ENCODE data around the gene ZNF25. TPM values are rescaled to one million over a fixed set of nuclear protein-coding genes. Genes with fewer than 3 reads are reported as not detected.
A peak's percentile ranks its signal among the peaks of the same experiment; 100 is the strongest.

Gene ZNF25
- total and polyA plus RNA-seq, 9 of the 15 experiments (the other 6 are each of a cell fraction or from before 2014, with no cell fraction given) = 0.62 to 2.3 (median 1.6) TPM

GRCh38 chr10:38007551-38007950 is 31.1 kb upstream of the ZNF25 start:
- H3K27me3 ChIP-seq (ENCODE audit: control insufficient read depth in 2 of 2, insufficient read depth in 2 of 2, low read length in 2 of 2) = no peaks in the 10 kb centered on the region
- ATAC-seq (no peak), DNase-seq (ENCODE audit: extremely low read depth in 1 of 4, low spot score in 3 of 4) (no peak), FAIRE-seq (no peak)
- no peak overlapping the region for H3K4me3 ChIP-seq
- peaks cover 10 to 16% of the 10 kb centered on the region in 2 experiments; a peak in 4 of 5 replicates for H3K4me1 ChIP-seq (replicated peaks in 1 of 2; ENCODE audit: control insufficient read depth in 2 of 2, insufficient read depth in 2 of 2, low read length in 2 of 2)
- no peak overlapping the region for H3K9ac ChIP-seq (ENCODE audit: insufficient read depth in 1 of 2, low read depth in 2 of 2, low read length in 2 of 2)
- CTCF ChIA-PET (ENCODE audit: low intra/inter-chr PET ratio) = no interaction called here
- peak overlapping the region; percentile 58; the same call in 1 of the 2 replicates for H2AFZ ChIP-seq (ENCODE audit: low read depth, low read length)
- no TSS peak for BruUV-seq (replicated peaks)
- no peaks in the 10 kb centered on the region for H3K36me3 ChIP-seq (ENCODE audit: control insufficient read depth, insufficient read depth, low read length)
- no peak overlapping the region for H3K27ac ChIP-seq (ENCODE audit: extremely low read depth, low read depth, low read length)
- H3K9me3 ChIP-seq (replicated peaks; ENCODE audit: control insufficient read depth, insufficient read depth, low read depth, low read length) = no peaks in the 10 kb centered on the region; the same call in 1 of the 2 replicates
- H3K79me2 ChIP-seq (ENCODE audit: control insufficient read depth, insufficient read depth, low read length) = peaks cover 15% of the 10 kb centered on the region
- H3K4me2 ChIP-seq (ENCODE audit: insufficient read depth, low read length) = no peak overlapping the region
- intact Hi-C loops (cut with micrococcal nuclease) = no loop called here
- TF ChIP-seq HSF4 (CRISPR knock-in tag; IDR thresholded peaks at IDR 0.05; ENCODE audit: borderline replicate concordance) (no peak), RBM15 (IDR thresholded peaks at IDR 0.05; ENCODE audit: insufficient read depth, low read length) (no peak), ZBTB7A (IDR thresholded peaks at IDR 0.05; ENCODE audit: borderline replicate concordance, control insufficient read depth, low read depth, low read length) (no peak)
- TF ChIP-seq, protein P1, sequence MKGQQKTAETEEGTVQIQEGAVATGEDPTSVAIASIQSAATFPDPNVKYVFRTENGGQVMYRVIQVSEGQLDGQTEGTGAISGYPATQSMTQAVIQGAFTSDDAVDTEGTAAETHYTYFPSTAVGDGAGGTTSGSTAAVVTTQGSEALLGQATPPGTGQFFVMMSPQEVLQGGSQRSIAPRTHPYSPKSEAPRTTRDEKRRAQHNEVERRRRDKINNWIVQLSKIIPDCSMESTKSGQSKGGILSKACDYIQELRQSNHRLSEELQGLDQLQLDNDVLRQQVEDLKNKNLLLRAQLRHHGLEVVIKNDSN (CRISPR knock-in tag; IDR thresholded peaks at IDR 0.05) = no peak
- H3K9me1 ChIP-seq (ENCODE audit: control insufficient read depth, insufficient read depth, low read length) = no peaks in the 10 kb centered on the region
- POLR2A ChIA-PET = interaction anchor here (0.7 kb wide), 1 partner anchor 33 kb away, joined by 3 read pairs; no protein-coding TSS in a partner anchor
- no peaks in the 10 kb centered on the region for H4K20me1 ChIP-seq (replicated peaks; ENCODE audit: control insufficient read depth, insufficient read depth, low read length)
- in situ Hi-C loops (cut with MboI) = no loop called here

DNA sequence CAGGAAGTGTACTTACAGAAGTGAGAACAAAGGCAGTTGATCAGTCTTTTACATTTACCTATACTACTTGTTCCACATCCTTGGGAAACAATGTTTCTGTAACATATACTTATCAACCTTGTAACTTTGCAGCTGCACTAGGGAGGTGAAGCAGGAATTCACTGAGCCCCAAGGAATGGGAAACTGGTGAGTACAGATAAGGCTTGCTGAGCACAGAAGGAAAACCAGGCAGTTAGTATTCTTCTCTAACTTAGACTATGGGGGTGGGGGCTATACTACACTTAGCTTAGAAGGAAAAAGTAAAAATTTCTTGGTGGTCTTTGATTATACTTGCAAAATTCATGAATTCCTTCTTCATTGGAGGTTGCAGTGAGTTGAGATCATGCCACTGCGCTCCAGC is 27.1 kb upstream of the ZNF25 start:
- no peaks in the 10 kb centered on the region for H3K79me2 ChIP-seq (ENCODE audit: control insufficient read depth, insufficient read depth, low read length)
- no peaks in the 10 kb centered on the region for H3K27me3 ChIP-seq (ENCODE audit: control insufficient read depth in 2 of 2, insufficient read depth in 2 of 2, low read length in 2 of 2)
- peak; percentile 74 for FAIRE-seq
- H3K36me3 ChIP-seq (ENCODE audit: control insufficient read depth, insufficient read depth, low read length) = no peaks in the 10 kb centered on the region
- H3K4me1 ChIP-seq (replicated peaks in 1 of 2; ENCODE audit: control insufficient read depth in 2 of 2, insufficient read depth in 2 of 2, low read length in 2 of 2) = peaks cover 5 to 11% of the 10 kb centered on the region in 2 experiments; a peak in 4 of 5 replicates
- intact Hi-C loops (cut with micrococcal nuclease) (no loop called here), in situ Hi-C loops (cut with MboI) (no loop called here)
- peak; percentile 16 to 80 (median 36) for DNase-seq (ENCODE audit: extremely low read depth in 1 of 4, low spot score in 3 of 4)
- H3K4me3 ChIP-seq = 0 out of 2 replicates have a peak overlapping the region, but pooled peaks have one; percentile 7
- ATAC-seq = peak; percentile 77
- peak overlapping the region; percentile 86 for H2AFZ ChIP-seq (ENCODE audit: low read depth, low read length)
- H3K27ac ChIP-seq (ENCODE audit: extremely low read depth, low read depth, low read length) = peak overlapping the region; percentile 73
- H3K4me2 ChIP-seq (ENCODE audit: insufficient read depth, low read length) = peak overlapping the region; percentile 53
- no peaks in the 10 kb centered on the region for H4K20me1 ChIP-seq (replicated peaks; ENCODE audit: control insufficient read depth, insufficient read depth, low read length)
- no peaks in the 10 kb centered on the region; the same call in 1 of the 2 replicates for H3K9me3 ChIP-seq (replicated peaks; ENCODE audit: control insufficient read depth, insufficient read depth, low read depth, low read length)
- H3K9ac ChIP-seq (ENCODE audit: insufficient read depth in 1 of 2, low read depth in 2 of 2, low read length in 2 of 2) = peak overlapping the region in 1 of 2 experiments; percentile 46; a peak in 2 of 4 replicates
- WGBS (ENCODE audit: insufficient coverage, low coverage, missing lambda C conversion rate) = 57% methylated on average over 1 of the region's 1 CpG
- no peaks in the 10 kb centered on the region for H3K9me1 ChIP-seq (ENCODE audit: control insufficient read depth, insufficient read depth, low read length)
- BruUV-seq (replicated peaks) = no TSS peak
- CTCF ChIA-PET (ENCODE audit: low intra/inter-chr PET ratio) = no interaction called here
- POLR2A ChIA-PET = interaction anchor here (0.5 kb wide), 1 partner anchor 398 kb away, joined by 3 read pairs; no protein-coding TSS in a partner anchor
- TF ChIP-seq TOE1 (IDR thresholded peaks at IDR 0.05; ENCODE audit: borderline replicate concordance) = no peak
- TF ChIP-seq TOE1 (CRISPR knock-in tag; IDR thresholded peaks at IDR 0.05; ENCODE audit: borderline replicate concordance, low read depth) = no peak
- no peak for TF ChIP-seq KDM1A (IDR thresholded peaks at IDR 0.05)
- TF ChIP-seq, protein P2, sequence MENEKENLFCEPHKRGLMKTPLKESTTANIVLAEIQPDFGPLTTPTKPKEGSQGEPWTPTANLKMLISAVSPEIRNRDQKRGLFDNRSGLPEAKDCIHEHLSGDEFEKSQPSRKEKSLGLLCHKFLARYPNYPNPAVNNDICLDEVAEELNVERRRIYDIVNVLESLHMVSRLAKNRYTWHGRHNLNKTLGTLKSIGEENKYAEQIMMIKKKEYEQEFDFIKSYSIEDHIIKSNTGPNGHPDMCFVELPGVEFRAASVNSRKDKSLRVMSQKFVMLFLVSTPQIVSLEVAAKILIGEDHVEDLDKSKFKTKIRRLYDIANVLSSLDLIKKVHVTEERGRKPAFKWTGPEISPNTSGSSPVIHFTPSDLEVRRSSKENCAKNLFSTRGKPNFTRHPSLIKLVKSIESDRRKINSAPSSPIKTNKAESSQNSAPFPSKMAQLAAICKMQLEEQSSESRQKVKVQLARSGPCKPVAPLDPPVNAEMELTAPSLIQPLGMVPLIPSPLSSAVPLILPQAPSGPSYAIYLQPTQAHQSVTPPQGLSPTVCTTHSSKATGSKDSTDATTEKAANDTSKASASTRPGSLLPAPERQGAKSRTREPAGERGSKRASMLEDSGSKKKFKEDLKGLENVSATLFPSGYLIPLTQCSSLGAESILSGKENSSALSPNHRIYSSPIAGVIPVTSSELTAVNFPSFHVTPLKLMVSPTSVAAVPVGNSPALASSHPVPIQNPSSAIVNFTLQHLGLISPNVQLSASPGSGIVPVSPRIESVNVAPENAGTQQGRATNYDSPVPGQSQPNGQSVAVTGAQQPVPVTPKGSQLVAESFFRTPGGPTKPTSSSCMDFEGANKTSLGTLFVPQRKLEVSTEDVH (IDR thresholded peaks at IDR 0.05; ENCODE audit: low read depth, partially characterized antibody) = no peak
- TF ChIP-seq, protein P3, sequence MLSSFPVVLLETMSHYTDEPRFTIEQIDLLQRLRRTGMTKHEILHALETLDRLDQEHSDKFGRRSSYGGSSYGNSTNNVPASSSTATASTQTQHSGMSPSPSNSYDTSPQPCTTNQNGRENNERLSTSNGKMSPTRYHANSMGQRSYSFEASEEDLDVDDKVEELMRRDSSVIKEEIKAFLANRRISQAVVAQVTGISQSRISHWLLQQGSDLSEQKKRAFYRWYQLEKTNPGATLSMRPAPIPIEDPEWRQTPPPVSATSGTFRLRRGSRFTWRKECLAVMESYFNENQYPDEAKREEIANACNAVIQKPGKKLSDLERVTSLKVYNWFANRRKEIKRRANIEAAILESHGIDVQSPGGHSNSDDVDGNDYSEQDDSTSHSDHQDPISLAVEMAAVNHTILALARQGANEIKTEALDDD (IDR thresholded peaks at IDR 0.05) = peak; percentile 87
- TF ChIP-seq ZNF830 (CRISPR knock-in tag; IDR thresholded peaks at IDR 0.05) = no peak
- no peak for TF ChIP-seq DDX20 (tag; IDR thresholded peaks at IDR 0.05; ENCODE audit: low read depth)

Measured in K562 (cell line).